HEK293T (cell line): ENCODE results near the gene ZNRF3.
A peak's percentile ranks its signal among the peaks of the same experiment; 100 is the strongest.
"Not testable (repeated sequence)": the region's sequence is repeated elsewhere in the genome, so short reads cannot be mapped to it uniquely, and the experiment has no call there.

Experiments used
- CTCF ChIA-PET: fragments of 350-600 bp; formaldehyde crosslinking; extraction: SDS; loops from one replicate; lab custom pipeline; 2021; ENCODE audit warnings: antibody characterized with exemption, inconsistent platforms; lab: Yijun Ruan, JAX
- POLR2A ChIA-PET: fragments of 350-600 bp; formaldehyde crosslinking; extraction: SDS; loops from one replicate; lab custom pipeline; 2020; ENCODE audit warnings: antibody characterized with exemption, inconsistent platforms; lab: Yijun Ruan, JAX
- DNase-seq: peaks from one replicate; pipeline ENCODE4 v3.0.0; 2012; ENCODE audit warnings: mixed read lengths; ENCODE audit errors: extremely low spot score
- ARNT ChIP-seq: fragments of 450-650 bp; IDR thresholded peaks from 2 replicates; pipeline ENCODE4 v1.6.1; 2017; ENCODE audit warnings: mild to moderate bottlenecking
- BHLHE40 ChIP-seq: fragments of 450-650 bp; IDR thresholded peaks from 2 replicates; pipeline ENCODE4 v1.6.1; 2016; ENCODE audit warnings: mild to moderate bottlenecking, moderate library complexity, borderline replicate concordance
- CTBP1 ChIP-seq: fragments of 450-650 bp; IDR thresholded peaks from 2 replicates; pipeline ENCODE4 v1.6.1; 2016; ENCODE audit warnings: borderline replicate concordance
- ELF4 ChIP-seq: fragments of 450-650 bp; IDR thresholded peaks from 2 replicates; pipeline ENCODE4 v1.6.1; 2017; ENCODE audit warnings: antibody characterized with exemption
- FOXA1 ChIP-seq: fragments of 450-650 bp; IDR thresholded peaks from 2 replicates; pipeline ENCODE4 v1.6.1; 2016; ENCODE audit warnings: mild to moderate bottlenecking
- FOXK2 ChIP-seq: fragments of 450-650 bp; IDR thresholded peaks from 2 replicates; pipeline ENCODE4 v1.6.1; 2016; ENCODE audit warnings: mild to moderate bottlenecking
- FOXM1 ChIP-seq: fragments of 450-650 bp; IDR thresholded peaks from 2 replicates; pipeline ENCODE4 v1.6.1; 2017; ENCODE audit warnings: mild to moderate bottlenecking, borderline replicate concordance
- HDGF ChIP-seq: fragments of 450-650 bp; IDR thresholded peaks from 2 replicates; pipeline ENCODE4 v1.6.1; 2017; ENCODE audit warnings: antibody characterized with exemption, borderline replicate concordance
- L3MBTL2 ChIP-seq: fragments of 450-650 bp; conservative IDR thresholded peaks from 2 replicates; pipeline ENCODE4 v1.6.1; 2016; ENCODE audit warnings: mild to moderate bottlenecking
- LEF1 ChIP-seq: fragments of 450-650 bp; IDR thresholded peaks from 2 replicates; pipeline ENCODE4 v1.6.1; 2017; ENCODE audit warnings: mild to moderate bottlenecking, borderline replicate concordance
- NFRKB ChIP-seq: fragments of 450-650 bp; IDR thresholded peaks from 2 replicates; pipeline ENCODE4 v1.6.1; 2016; ENCODE audit warnings: mild to moderate bottlenecking, moderate library complexity
- SP1 ChIP-seq: fragments of 450-650 bp; IDR thresholded peaks from 2 replicates; pipeline ENCODE4 v1.6.1; 2017
- SUZ12 ChIP-seq: fragments of 450-650 bp; IDR thresholded peaks from 2 replicates; pipeline ENCODE4 v1.6.1; 2016; ENCODE audit warnings: mild to moderate bottlenecking
- TARDBP ChIP-seq: fragments of 450-650 bp; IDR thresholded peaks from 2 replicates; pipeline ENCODE4 v1.6.1; 2016
- ZNF384 ChIP-seq: fragments of 450-650 bp; IDR thresholded peaks from 2 replicates; pipeline ENCODE4 v1.6.1; 2016
- TF ChIP-seq, protein P1 (sequence below): fragments of 450-650 bp; IDR thresholded peaks from 2 replicates; pipeline ENCODE4 v1.6.1; 2016

Gene ZNRF3

DNA sequence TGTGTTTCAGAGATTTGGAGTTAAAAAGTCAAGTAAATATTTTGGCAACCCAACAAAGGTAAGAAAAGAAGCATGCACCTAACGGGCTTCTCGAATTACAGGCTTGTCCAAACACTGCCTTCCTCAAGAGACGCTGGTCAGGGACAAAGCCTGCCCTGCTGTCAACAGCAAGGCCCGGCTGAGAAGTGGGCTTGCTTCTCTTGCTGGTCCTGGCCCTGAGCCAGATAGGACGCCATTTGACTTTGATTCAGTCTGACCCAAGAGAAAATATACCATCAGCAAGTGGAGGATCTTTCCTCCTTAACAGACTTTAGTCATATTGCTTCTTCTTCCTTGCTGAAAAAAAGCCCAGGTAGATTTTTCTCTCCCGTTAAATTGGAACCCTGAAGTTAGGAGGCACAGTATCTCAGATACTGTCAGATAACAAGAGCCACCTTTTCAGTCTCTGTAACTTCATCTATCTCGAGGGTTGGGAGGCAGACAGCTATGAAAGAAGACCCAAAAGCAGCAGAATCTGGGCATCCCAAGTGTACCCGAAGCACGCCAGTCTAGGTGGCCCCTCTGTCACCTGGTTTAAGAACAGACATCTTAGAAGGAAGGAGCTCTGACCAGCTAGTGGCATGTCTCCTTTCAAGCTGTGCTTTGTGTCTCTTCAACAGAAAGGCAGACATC lies 120.7 kb downstream of the ZNRF3 start:
- peak; percentile 53 for DNase-seq
- TF ChIP-seq BHLHE40 (no peak), SUZ12 (no peak), ZNF384 (no peak), NFRKB (no peak), FOXA1 (no peak), ARNT (no peak), ELF4 (no peak), HDGF (no peak), SP1 (no peak), LEF1 (no peak), TARDBP (no peak), FOXM1 (no peak)
- TF ChIP-seq, protein P1, sequence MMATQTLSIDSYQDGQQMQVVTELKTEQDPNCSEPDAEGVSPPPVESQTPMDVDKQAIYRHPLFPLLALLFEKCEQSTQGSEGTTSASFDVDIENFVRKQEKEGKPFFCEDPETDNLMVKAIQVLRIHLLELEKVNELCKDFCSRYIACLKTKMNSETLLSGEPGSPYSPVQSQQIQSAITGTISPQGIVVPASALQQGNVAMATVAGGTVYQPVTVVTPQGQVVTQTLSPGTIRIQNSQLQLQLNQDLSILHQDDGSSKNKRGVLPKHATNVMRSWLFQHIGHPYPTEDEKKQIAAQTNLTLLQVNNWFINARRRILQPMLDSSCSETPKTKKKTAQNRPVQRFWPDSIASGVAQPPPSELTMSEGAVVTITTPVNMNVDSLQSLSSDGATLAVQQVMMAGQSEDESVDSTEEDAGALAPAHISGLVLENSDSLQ, result no peak
- ChIA-PET CTCF (interaction anchor here (0.5 to 0.9 kb wide), 2 partner anchors 37 to 206 kb away, joined by 3 to 5 read pairs; no protein-coding TSS in a partner anchor), POLR2A (interaction anchor here (1.1 kb wide), 1 partner anchor 15 kb away, joined by 4 read pairs; no protein-coding TSS in a partner anchor)

DNA sequence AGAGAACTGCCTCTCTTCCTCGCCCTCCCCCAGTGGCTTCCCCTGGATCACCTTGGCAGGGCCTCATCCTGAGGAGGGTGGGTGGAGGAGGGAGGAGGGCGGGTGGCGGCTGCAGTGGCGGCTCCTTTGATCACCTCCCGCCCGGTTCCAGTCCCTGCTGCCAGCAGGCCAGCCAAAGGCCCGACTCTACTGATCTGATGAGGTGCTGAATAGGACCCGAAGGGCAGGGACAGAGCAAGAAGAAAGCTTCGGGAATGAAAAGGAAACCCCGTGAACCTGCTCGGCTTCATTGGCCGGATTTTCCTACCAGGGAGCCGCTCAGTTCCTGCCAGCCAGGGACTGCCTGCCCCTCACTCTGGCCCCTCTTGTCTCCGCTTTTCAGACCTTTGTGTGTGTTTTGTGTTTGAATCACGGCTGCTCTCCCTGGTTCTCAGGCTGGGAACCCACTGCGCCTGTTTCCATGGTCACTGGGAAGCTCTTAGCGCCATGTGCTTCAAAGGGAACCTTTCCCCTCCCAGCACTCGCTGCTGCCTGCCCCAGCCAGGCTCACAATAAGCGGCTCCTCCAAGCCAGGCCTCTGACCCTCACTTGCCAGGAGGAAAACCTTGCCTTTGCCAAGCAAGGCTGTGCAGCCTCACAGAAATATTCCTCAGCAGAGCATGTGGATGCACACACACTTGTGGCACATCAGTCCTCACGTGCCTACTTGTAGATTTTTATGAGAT lies 121.4 kb downstream of the ZNRF3 start:
- TF ChIP-seq LEF1, result no peak
- TF ChIP-seq BHLHE40, result no peak
- TF ChIP-seq ARNT, result no peak
- TF ChIP-seq FOXA1, result no peak
- TF ChIP-seq L3MBTL2, result no peak
- DNase-seq, result peak; percentile 49
- ChIA-PET CTCF (interaction anchor here (0.5 kb wide), 1 partner anchor 206 kb away, joined by 3 read pairs; no protein-coding TSS in a partner anchor), POLR2A (interaction anchor here (1.1 kb wide), 1 partner anchor 14 kb away, joined by 4 read pairs; no protein-coding TSS in a partner anchor)

DNA sequence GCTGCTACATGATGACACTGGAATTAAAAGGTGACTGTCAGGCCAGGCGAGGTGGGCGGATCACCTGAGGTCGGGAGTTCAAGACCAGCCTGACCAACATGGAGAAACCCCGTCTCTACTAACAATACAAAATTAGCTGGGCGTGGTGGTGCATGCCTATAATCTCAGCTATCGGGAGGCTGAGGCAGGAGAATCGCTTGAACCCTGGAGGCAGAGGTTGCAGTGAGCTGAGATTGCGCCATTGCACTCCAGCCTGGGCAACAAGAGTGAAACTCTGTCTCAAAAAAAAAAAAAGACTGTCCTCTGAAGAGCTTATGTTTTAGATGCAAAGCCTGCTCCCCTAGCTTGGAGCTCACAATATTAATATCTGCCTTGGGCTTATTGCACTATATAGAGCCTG lies 122.4 kb downstream of the ZNRF3 start:
- POLR2A ChIA-PET, result interaction anchor here (0.6 kb wide), 1 partner anchor 70 kb away, joined by 4 read pairs; no protein-coding TSS in a partner anchor
- CTCF ChIA-PET, DNase-seq: not testable (repeated sequence)

DNA sequence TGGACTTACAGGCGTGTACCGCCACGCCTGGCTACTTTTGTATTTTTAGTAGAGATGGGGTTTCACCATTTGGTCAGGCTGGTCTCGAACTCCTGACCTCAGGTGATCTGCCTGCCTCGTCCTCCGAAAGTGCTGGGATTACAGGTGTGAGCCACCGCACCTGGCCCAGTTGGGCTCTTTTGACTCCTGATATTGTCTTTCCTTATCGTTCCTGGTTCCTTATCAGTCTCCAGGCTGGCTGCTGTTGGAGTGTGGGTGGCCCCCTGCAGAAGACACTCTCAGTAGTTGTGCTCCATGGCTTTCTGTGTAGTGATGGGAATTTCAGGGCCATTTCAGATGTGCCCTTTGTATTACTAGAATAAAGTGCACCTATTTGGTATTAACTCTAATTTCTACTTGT lies 123.0 kb downstream of the ZNRF3 start:
- TF ChIP-seq CTBP1 (no peak), SUZ12 (no peak), NFRKB (no peak), ZNF384 (no peak), ELF4 (no peak), ARNT (no peak), FOXA1 (no peak), TARDBP (no peak), L3MBTL2 (no peak), SP1 (no peak), BHLHE40 (no peak), FOXK2 (no peak), FOXM1 (no peak), LEF1 (no peak), HDGF (no peak)
- TF ChIP-seq, protein P1, result no peak
- no peak for DNase-seq
- ChIA-PET POLR2A (interaction anchor here (0.6 kb wide), 1 partner anchor 70 kb away, joined by 4 read pairs; no protein-coding TSS in a partner anchor), CTCF (no interaction called here)

DNA sequence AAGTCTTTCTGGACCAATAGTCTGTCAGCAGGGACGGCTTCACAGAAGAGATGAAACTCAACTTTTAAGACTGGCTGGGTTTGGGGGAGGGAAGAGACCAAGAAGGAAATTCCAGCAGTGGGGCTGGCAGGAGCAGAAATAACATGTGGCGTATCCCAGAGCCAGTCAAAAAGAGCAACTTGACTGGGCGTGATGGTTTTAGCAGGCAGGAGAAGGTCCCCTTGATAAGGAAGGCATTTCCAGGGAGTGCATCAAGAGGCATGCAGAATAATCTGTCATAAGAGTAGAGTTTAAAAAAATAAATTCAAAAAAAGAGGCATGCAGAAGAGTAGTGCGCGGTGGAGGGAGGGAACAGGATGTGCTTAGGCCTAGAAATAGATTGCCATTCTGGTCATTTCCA lies 125.8 kb downstream of the ZNRF3 start:
- no peak for DNase-seq
- TF ChIP-seq SUZ12 (no peak), ZNF384 (no peak), LEF1 (no peak), FOXM1 (no peak), BHLHE40 (no peak), NFRKB (no peak), FOXA1 (no peak)
- TF ChIP-seq, protein P1, result no peak
- CTCF ChIA-PET, result no interaction called here
- POLR2A ChIA-PET, result no interaction called here

DNA sequence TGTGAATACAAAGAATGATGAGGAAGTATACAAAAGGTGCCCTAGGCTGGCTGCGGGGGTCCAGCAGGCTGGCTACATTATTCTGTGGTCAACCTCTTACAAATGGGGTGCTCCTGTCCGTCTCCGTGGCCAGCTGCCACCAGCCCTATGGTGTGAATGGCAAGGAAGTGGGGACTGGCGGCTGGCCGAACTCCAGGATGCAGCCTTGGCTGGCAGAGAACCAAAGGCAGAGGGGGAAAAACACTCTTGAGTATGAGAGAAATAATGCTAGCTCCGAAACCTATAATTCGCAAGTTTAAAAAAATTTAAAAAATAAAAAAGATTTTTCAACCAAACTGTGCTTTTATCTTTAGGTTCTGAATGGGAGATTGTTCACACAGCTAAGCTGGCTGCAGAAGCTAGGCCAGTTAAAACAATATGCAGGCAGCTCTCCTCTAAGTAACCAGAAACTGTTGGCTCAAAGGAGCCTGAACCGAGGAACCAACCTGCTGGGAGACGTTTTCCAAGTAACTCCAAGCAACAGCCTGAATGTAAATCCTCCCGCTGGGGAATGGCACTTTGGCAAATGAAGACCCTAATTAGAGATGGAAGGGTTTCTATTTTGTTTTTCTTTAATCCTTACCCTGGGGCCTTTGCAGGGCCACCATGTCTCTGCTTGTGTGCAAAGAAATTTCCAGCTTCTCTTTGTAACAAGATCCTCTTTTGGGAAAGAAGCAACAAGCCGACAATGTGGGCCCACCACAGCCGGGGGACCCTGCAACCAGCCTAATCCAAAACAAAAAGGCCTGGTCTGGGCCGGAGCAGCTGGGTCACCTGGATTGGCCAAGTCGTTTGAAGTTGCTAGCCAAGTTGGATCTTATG lies 128.1 kb downstream of the ZNRF3 start:
- no peak for DNase-seq
- POLR2A ChIA-PET, result no interaction called here

More for the DNA sequence above, 128.1 kb downstream of the ZNRF3 start:
- CTCF ChIA-PET, result interaction anchor here (0.9 kb wide), 1 partner anchor 29 kb away, joined by 3 read pairs; no protein-coding TSS in a partner anchor
- TF ChIP-seq LEF1 (no peak), FOXK2 (no peak), HDGF (no peak), ARNT (no peak), CTBP1 (no peak), SUZ12 (no peak)
- TF ChIP-seq, protein P1, result no peak
